Breast epithelium (tissue), 3 donors: ENCODE measurements around the gene CKB.

Experiments used
- POLR2A ChIP-seq: fragments of 450-650 bp; IDR thresholded peaks from one replicate; pipeline ENCODE4 v1.6.1; 2016; ENCODE audit warnings: antibody characterized with exemption, mild to moderate bottlenecking, moderate library complexity
- TF ChIP-seq, protein P1 (sequence below), 3 donors: fragments of 450-650 bp; IDR thresholded peaks; one replicate each; pipeline ENCODE4 v1.5.1; 2016 to 2017; ENCODE audit warnings: antibody characterized with exemption in 3 of 3, mild to moderate bottlenecking in 3 of 3, moderate library complexity in 3 of 3

DNA sequence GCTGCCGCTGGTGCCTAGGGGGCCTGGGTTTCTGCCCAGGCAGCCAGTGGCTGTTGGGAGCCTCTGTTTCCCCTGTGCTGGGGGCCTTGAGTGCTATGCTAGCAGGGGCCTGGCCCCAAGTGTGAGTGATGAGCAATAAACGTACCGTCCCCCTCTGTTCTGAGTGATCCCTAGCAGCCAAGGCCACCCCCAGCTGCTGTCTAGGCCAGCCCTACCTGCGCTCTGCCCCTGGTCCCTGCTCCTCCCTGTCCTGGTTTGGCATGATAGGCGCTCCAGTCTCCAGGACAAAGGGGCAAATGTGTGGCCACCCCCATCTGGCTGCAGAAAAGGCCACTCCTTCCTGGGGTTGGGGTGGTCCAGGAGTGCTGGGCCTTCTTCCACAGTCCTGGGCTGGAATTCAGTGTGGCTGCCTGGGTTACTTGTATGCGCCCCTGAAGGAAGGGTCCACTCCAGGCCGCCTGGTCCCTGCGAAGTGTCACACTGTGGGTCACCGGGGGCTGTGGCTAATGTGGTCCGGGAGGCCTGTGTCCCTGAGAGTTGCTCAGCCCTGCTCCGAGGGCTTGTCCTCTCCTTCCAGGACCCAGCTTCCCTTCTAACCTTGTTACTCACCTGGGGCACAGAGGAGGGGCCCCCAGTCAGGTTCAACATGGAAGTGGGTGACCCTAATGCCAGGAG is 13.4 kb upstream of the CKB start:
- TF ChIP-seq, protein P1, sequence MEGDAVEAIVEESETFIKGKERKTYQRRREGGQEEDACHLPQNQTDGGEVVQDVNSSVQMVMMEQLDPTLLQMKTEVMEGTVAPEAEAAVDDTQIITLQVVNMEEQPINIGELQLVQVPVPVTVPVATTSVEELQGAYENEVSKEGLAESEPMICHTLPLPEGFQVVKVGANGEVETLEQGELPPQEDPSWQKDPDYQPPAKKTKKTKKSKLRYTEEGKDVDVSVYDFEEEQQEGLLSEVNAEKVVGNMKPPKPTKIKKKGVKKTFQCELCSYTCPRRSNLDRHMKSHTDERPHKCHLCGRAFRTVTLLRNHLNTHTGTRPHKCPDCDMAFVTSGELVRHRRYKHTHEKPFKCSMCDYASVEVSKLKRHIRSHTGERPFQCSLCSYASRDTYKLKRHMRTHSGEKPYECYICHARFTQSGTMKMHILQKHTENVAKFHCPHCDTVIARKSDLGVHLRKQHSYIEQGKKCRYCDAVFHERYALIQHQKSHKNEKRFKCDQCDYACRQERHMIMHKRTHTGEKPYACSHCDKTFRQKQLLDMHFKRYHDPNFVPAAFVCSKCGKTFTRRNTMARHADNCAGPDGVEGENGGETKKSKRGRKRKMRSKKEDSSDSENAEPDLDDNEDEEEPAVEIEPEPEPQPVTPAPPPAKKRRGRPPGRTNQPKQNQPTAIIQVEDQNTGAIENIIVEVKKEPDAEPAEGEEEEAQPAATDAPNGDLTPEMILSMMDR (IDR thresholded peaks at IDR 0.05) = no peak
- TF ChIP-seq POLR2A = no peak
